Aorta (tissue), 5 donors: Measurements from ENCODE around the gene GP1BA. TPM values are rescaled to one million over a fixed set of nuclear protein-coding genes. Genes with fewer than 3 reads are reported as not detected.
A peak's percentile ranks its signal among the peaks of the same experiment; 100 is the strongest.

ENCODE experiments used
- ATAC-seq: fragments of 200-7000 bp; cut with Tn5 transposase; one replicate; pipeline ENCODE4 v1.9.1; 2022; ENCODE audit warnings: moderate library complexity; ENCODE audit not compliant: low FRiP score
- DNase-seq, 2 donors: peaks; one replicate each; pipeline ENCODE4 v3.0.0-alpha.2; 2020
- H3K27ac ChIP-seq, 2 donors: one replicate each; pipeline ENCODE4 v1.5.1; 2013; ENCODE audit warnings: low read length in 2 of 2, mild to moderate bottlenecking in 2 of 2, moderate library complexity in 2 of 2, control low read depth in 1 of 2, inconsistent platforms in 1 of 2, low read depth in 1 of 2
- H3K27me3 ChIP-seq, 2 donors: one replicate each; pipeline ENCODE4 v1.6.1; 2013; ENCODE audit warnings: control low read depth in 1 of 2, low read length in 1 of 2, mild to moderate bottlenecking in 1 of 2, moderate library complexity in 1 of 2; ENCODE audit not compliant: insufficient read depth in 2 of 2, control insufficient read depth in 1 of 2
- H3K36me3 ChIP-seq, 2 donors: one replicate each; pipeline ENCODE4 v1.6.1; 2013; ENCODE audit warnings: control low read depth in 1 of 2, low read length in 1 of 2, mild to moderate bottlenecking in 1 of 2; ENCODE audit not compliant: insufficient read depth in 2 of 2, control insufficient read depth in 1 of 2
- H3K4me1 ChIP-seq, 2 donors: one replicate each; pipeline ENCODE4 v1.6.1; 2013; ENCODE audit warnings: low read length in 2 of 2, control low read depth in 1 of 2, mild to moderate bottlenecking in 1 of 2, moderate library complexity in 1 of 2; ENCODE audit not compliant: insufficient read depth in 2 of 2, control insufficient read depth in 1 of 2
- H3K4me3 ChIP-seq, 2 donors: one replicate each; pipeline ENCODE4 v1.5.1; 2013; ENCODE audit warnings: low read length in 2 of 2, control low read depth in 1 of 2, mild to moderate bottlenecking in 1 of 2
- H3K9me3 ChIP-seq: one replicate; pipeline ENCODE4 v1.6.1; 2013; ENCODE audit warnings: mild to moderate bottlenecking, low read length; ENCODE audit not compliant: control insufficient read depth
- WGBS, 2 donors: extraction: QIAGEN DNeasy Blood & Tissue Kit; methylation state at CpG; one replicate each; pipeline ENCODE4 v1.1.7; 2013; 5-methylcytosine and 5-hydroxymethylcytosine counted together
- intact Hi-C, 2 donors: fragments of 100-400 bp; cut with DNase I; formaldehyde crosslinking; loops; one replicate each; pipeline versions ENCODE4 v1.14.2 to v1.15.0; 2022
- polyA plus RNA-seq, 2 donors: library from polyadenylated mRNA; stranded (reverse); fragments of 200-250 nt; gene quantifications; one replicate each; pipeline ENCODE4 v1.2.3, GENCODE V29; 2013
- total RNA-seq, 2 donors: library from RNA; stranded (reverse); fragmentation: NEBNext Ultra II Directional; extraction: Animal tissue kit (Norgen Biotek cat#: 25700); gene quantifications; one replicate each; pipeline ENCODE4 v1.2.1, GENCODE V29; 2021
- donor health status: healthy with polysubstance abuse.
- donor health status: Bipolar disorder and iron deficiency.
- donor health status: DM: no; HTN: no; CAD: no.
- donor health status: DM: no; HTN: no; CAD: no.
- donor health status: DM: yes; HTN: yes; CAD: no.

GP1BA gene
- total and polyA plus RNA-seq, 4 donors: 0.08 to 0.19 TPM; not detected in 2

DNA sequence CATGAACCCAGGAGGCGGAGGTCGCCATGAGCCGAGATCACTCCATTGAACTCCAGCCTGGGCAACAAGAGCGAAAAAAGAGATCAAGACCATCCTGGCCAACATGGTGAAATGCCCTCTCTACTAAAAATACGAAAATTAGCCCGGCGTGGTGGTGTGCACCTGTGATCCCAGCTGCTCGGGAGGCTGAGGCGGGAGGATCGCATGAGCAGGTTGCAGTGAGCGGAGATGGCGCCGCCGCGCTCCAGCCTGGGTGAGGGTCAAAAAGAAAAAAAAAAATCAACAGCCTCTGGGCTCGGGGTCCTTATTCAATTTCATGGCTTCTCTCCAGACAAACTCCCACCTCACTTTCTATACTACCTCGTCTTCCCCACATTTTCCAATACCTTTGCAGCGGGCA lies 3.2 kb upstream of the GP1BA start:
- ATAC-seq: no peak
- intact Hi-C loops: no loop called here
- no peak overlapping the region for H3K4me3 ChIP-seq

GRCh38 chr17:4932756-4933155 lies 679 bp downstream of the GP1BA start:
- intact Hi-C loops: no loop called here
- Histone ChIP-seq H3K4me1 (no peaks in the 10 kb centered on the region), H3K36me3 (no peaks in the 10 kb centered on the region), H3K27ac (no peak overlapping the region), H3K9me3 (no peaks in the 10 kb centered on the region), H3K27me3 (no peaks in the 10 kb centered on the region), H3K4me3 (no peak overlapping the region)
- DNase-seq (no peak), ATAC-seq (no peak)
- WGBS, 2 donors: 91 to 92% methylated on average over 12 of the region's 12 CpGs

More for the DNA sequence above, 3.2 kb upstream of the GP1BA start:
- Histone ChIP-seq H3K4me1 (no peaks in the 10 kb centered on the region), H3K27ac (no peak overlapping the region), H3K36me3 (no peaks in the 10 kb centered on the region), H3K27me3 (no peaks in the 10 kb centered on the region), H3K9me3 (no peaks in the 10 kb centered on the region)
- DNase-seq: no peak
- 95 to 98% methylated on average over 18 of the region's 18 CpGs for WGBS, 2 donors

- WGBS, 2 donors: 76 to 82% methylated on average over 12 to 16 of the region's 16 CpGs
- H3K36me3 ChIP-seq: no peaks in the 10 kb centered on the region
- no peaks in the 10 kb centered on the region for H3K4me1 ChIP-seq
- H3K9me3 ChIP-seq: no peaks in the 10 kb centered on the region
- ATAC-seq (no peak), DNase-seq (no peak)
- intact Hi-C loops: no loop called here
- H3K27ac ChIP-seq: no peak overlapping the region
- H3K27me3 ChIP-seq: no peaks in the 10 kb centered on the region
- H3K4me3 ChIP-seq: no peak overlapping the region
These were observed 1.6 kb downstream of the GP1BA start for GRCh38 chr17:4933646-4934045.

- Histone ChIP-seq H3K36me3 (no peaks in the 10 kb centered on the region), H3K9me3 (no peaks in the 10 kb centered on the region), H3K27ac (no peak overlapping the region), H3K4me1 (no peaks in the 10 kb centered on the region), H3K27me3 (no peaks in the 10 kb centered on the region), H3K4me3 (no peak overlapping the region)
- DNase-seq (peak in 1 of 2 donors; percentile 56), ATAC-seq (no peak)
- 15 to 20% methylated on average over 14 of the region's 14 CpGs for WGBS, 2 donors
- intact Hi-C loops: no loop called here
These were observed 2.3 kb downstream of the GP1BA start for GRCh38 chr17:4934173-4934979.

DNA sequence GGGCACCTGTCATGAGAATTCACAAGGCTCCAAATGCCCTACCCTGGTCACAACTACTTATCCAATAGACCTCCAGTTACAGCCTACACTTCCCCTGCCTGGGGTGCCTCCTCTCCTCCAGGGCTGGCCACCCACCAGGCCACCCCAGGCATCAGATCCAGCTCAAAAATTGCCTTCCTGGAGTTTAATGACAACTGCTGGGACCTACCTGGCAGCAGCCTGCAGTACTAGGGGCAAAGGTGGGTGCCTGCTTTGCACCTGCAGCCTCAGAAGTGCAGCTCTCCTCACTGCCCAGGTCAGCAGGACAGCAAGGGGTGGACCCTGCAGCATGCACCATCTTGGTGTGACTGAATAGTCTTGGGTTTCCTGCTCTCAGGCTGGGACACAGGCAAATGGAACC lies 3.6 kb downstream of the GP1BA start:
- intact Hi-C loops: loop anchor here in 1 of 2 donors (5.0 kb wide), 1 partner anchor 67 kb away; no protein-coding TSS in a partner anchor
- ATAC-seq (no peak), DNase-seq (no peak)
- H3K27me3 ChIP-seq: no peaks in the 10 kb centered on the region
- H3K4me3 ChIP-seq: no peak overlapping the region
- no peaks in the 10 kb centered on the region for H3K4me1 ChIP-seq
- no peaks in the 10 kb centered on the region for H3K36me3 ChIP-seq
- no peak overlapping the region for H3K27ac ChIP-seq
- H3K9me3 ChIP-seq: no peaks in the 10 kb centered on the region

DNA sequence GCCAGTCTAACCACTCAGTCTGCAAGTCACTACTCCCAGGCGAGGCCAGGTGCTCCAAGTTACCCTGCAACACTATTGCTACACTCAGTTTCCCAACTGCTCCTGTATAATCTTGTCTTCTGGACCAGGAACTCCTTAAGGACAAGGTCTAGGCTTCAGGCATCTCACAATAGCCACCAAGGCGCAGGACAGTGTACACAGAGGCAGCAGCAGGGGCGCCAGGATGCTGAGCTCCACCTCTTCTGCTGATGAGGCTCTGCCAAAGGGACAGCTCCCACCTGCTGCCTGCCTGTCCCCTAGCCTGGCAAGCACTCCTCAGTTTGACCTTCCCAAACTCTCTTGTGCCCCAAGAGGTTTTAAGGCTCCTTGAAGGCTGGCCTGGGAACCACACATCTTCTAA lies 4.4 kb downstream of the GP1BA start:
- 87 to 92% methylated on average over 3 of the region's 3 CpGs for WGBS, 2 donors
- Histone ChIP-seq H3K27ac (no peak overlapping the region), H3K4me1 (no peaks in the 10 kb centered on the region), H3K9me3 (no peaks in the 10 kb centered on the region), H3K36me3 (no peaks in the 10 kb centered on the region), H3K4me3 (no peak overlapping the region), H3K27me3 (no peaks in the 10 kb centered on the region)
- ATAC-seq (no peak), DNase-seq (no peak)
- intact Hi-C loops: loop anchor here in 1 of 2 donors (5.0 kb wide), 1 partner anchor 66 kb away; no protein-coding TSS in a partner anchor

- DNase-seq: no peak
- Histone ChIP-seq H3K36me3 (no peaks in the 10 kb centered on the region), H3K9me3 (no peaks in the 10 kb centered on the region), H3K4me1 (no peaks in the 10 kb centered on the region), H3K27me3 (no peaks in the 10 kb centered on the region), H3K4me3 (no peak overlapping the region), H3K27ac (no peak overlapping the region)
- intact Hi-C loops: loop anchor here in 1 of 2 donors (5.0 kb wide), 1 partner anchor 65 kb away; no protein-coding TSS in a partner anchor
- 89 to 94% methylated on average over 16 of the region's 16 CpGs for WGBS, 2 donors
- ATAC-seq: no peak
These were observed 5.5 kb downstream of the GP1BA start for GRCh38 chr17:4937553-4937952.

DNA sequence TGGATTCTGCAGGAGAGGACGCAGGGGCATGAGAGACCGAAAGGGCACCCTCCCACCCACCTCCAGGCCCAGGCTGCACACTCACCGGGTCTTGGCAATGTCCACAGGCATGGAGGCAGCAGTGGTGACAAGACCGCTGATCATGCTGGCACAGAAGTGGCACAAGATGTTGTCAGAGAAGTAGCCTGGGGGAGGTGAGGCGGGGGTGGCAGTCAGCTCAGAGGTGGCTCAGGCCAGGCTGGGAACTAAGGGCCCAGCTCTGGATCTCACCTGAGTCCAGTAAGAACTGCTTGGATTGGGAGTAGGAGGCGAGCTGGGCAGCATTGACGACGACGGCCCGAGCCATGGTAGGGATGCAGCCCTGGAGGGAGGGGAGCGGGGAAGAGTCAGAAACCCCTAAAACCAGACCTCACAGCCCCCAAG lies 6.0 kb downstream of the GP1BA start:
- DNase-seq (peak in 1 of 2 donors; percentile 45), ATAC-seq (no peak)
- intact Hi-C loops: loop anchor here in 1 of 2 donors (5.0 kb wide), 1 partner anchor 64 kb away; no protein-coding TSS in a partner anchor
- 84 to 90% methylated on average over 10 to 11 of the region's 11 CpGs for WGBS, 2 donors
- no peak overlapping the region for H3K27ac ChIP-seq
- no peak overlapping the region for H3K4me3 ChIP-seq
- H3K36me3 ChIP-seq: no peaks in the 10 kb centered on the region
- H3K9me3 ChIP-seq: no peaks in the 10 kb centered on the region
- H3K4me1 ChIP-seq: no peaks in the 10 kb centered on the region
- H3K27me3 ChIP-seq: no peaks in the 10 kb centered on the region
